Hematopoietic multipotent progenitor cell treated with erythropoietin and hydrocortisone succinate and interleukin-3 and kit ligand, for 4 days (in vitro differentiated cells): ENCODE results near the gene PDLIM3.
"Not testable (repeated sequence)": the region's sequence is repeated elsewhere in the genome, so short reads cannot be mapped to it uniquely, and the experiment has no call there.

ENCODE experiments used
- DNase-seq: peaks from one replicate; pipeline ENCODE4 v3.0.0-alpha.2; 2015

Gene PDLIM3

GRCh38 chr4:185550933-185551332 is 15.6 kb upstream of the PDLIM3 start:
- no peak for DNase-seq

- no peak for DNase-seq
Observed at GRCh38 chr4:185549095-185549639, 13.9 kb upstream of the PDLIM3 start.

- DNase-seq = no peak
Observed at GRCh38 chr4:185548587-185548986, 13.3 kb upstream of the PDLIM3 start.

GRCh38 chr4:185546335-185546734 is 11.0 kb upstream of the PDLIM3 start:
- DNase-seq = no peak

- DNase-seq = no peak
Observed at GRCh38 chr4:185542626-185543315, 7.5 kb upstream of the PDLIM3 start.

- DNase-seq = no peak
Observed at GRCh38 chr4:185541251-185541727, 6.0 kb upstream of the PDLIM3 start.

- no peak for DNase-seq
Observed at GRCh38 chr4:185540487-185541120, 5.3 kb upstream of the PDLIM3 start.

GRCh38 chr4:185540040-185540439 is 4.7 kb upstream of the PDLIM3 start:
- DNase-seq = no peak

- DNase-seq = no peak
Observed at GRCh38 chr4:185538806-185539205, 3.5 kb upstream of the PDLIM3 start.

- no peak for DNase-seq
Observed at GRCh38 chr4:185536411-185536709, 1.1 kb upstream of the PDLIM3 start.

GRCh38 chr4:185535612-185536410 is 504 bp upstream of the PDLIM3 start:
- DNase-seq = no peak

- no peak for DNase-seq
Observed at GRCh38 chr4:185534511-185534865, 819 bp downstream of the PDLIM3 start.

- no peak for DNase-seq
Observed at GRCh38 chr4:185532795-185533324, 2.4 kb downstream of the PDLIM3 start.

- no peak for DNase-seq
Observed at GRCh38 chr4:185532293-185532692, 3.0 kb downstream of the PDLIM3 start.

GRCh38 chr4:185531654-185532053 is 3.7 kb downstream of the PDLIM3 start:
- DNase-seq = not testable (repeated sequence)

- no peak for DNase-seq
Observed at GRCh38 chr4:185529413-185529812, 5.9 kb downstream of the PDLIM3 start.

- no peak for DNase-seq
Observed at GRCh38 chr4:185524888-185525863, 10.1 kb downstream of the PDLIM3 start.

- DNase-seq = no peak
Observed at GRCh38 chr4:185523862-185524261, 11.4 kb downstream of the PDLIM3 start.

GRCh38 chr4:185522451-185522850 is 12.9 kb downstream of the PDLIM3 start:
- DNase-seq = no peak

- DNase-seq = no peak
Observed at GRCh38 chr4:185520119-185520518, 15.2 kb downstream of the PDLIM3 start.

- no peak for DNase-seq
Observed at GRCh38 chr4:185518494-185518893, 16.8 kb downstream of the PDLIM3 start.

- no peak for DNase-seq
Observed at GRCh38 chr4:185518069-185518468, 17.2 kb downstream of the PDLIM3 start.
